GM12891 (cell line): ENCODE data around the gene ACSF3.
A peak's percentile ranks its signal among the peaks of the same experiment; 100 is the strongest.

ENCODE experiments used
- DNase-seq: peaks from one replicate; pipeline ENCODE4 v3.0.0; 2011; ENCODE audit warnings: low spot score; ENCODE audit not compliant: insufficient read length
- FAIRE-seq: peaks from 2 replicates; lab custom pipeline; 2011; peaks lifted over from hg19 to GRCh38; lab: Jason Lieb, UNC
- PAX5 ChIP-seq: IDR thresholded peaks from 2 replicates; pipeline ENCODE4 v1.6.1; 2011; ENCODE audit warnings: low read length, moderate library complexity, mild to moderate bottlenecking; ENCODE audit not compliant: insufficient read depth, severe bottlenecking
- POLR2A ChIP-seq: IDR thresholded peaks from 2 replicates; pipeline ENCODE4 v1.6.1; 2011; ENCODE audit warnings: low read depth, low read length, control low read depth
- POLR2AphosphoS5 ChIP-seq: IDR thresholded peaks from 2 replicates; pipeline ENCODE4 v1.6.1; 2011; ENCODE audit warnings: low read depth, low read length, control low read depth
- POU2F2 ChIP-seq: IDR thresholded peaks from 2 replicates; pipeline ENCODE4 v1.6.1; 2011; ENCODE audit warnings: low read depth, mild to moderate bottlenecking, control low read depth, low read length, moderate library complexity
- SPI1 ChIP-seq: IDR thresholded peaks from 2 replicates; pipeline ENCODE4 v1.6.1; 2011; ENCODE audit warnings: low read depth, low read length, control low read depth
- TAF1 ChIP-seq: IDR thresholded peaks from 2 replicates; pipeline ENCODE4 v1.6.1; 2011; ENCODE audit warnings: low read depth, low read length, control low read depth

The ACSF3 gene

DNA sequence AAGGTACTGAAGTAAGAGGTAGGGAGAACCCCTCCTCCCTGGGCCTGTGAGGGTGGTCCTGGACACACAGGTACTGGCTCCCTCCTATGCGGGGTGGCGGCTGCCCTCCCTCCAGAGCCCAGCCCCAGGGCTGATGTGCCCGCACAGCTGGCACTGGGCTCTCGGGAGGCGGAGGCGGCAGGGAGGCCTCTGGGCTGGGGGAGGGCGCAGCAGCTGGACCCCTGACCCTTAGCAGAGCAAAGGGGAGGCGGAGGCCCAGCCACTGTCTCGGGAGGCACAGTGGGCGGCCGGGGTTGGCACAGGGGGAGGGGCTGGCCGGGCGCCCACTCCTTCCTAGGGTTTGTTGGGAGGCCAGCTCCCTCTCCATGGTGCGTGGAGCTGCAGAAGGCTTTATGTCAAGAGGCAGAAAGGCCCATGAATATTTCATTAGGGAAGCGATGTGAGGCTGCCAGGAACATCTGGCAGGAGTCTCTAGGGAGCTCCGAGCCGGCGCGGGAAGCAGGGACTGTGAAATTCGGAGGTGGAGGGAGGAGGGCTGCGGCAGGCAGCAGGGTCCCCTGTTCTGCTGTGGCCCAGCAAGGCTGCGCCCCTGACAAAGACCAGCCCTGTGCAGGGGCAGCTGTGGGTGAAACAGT is 44.1 kb upstream of the ACSF3 start:
- no peak for DNase-seq
- FAIRE-seq = no peak
- TF ChIP-seq TAF1 (no peak), SPI1 (no peak), PAX5 (no peak), POU2F2 (no peak), POLR2AphosphoS5 (no peak), POLR2A (no peak)

DNA sequence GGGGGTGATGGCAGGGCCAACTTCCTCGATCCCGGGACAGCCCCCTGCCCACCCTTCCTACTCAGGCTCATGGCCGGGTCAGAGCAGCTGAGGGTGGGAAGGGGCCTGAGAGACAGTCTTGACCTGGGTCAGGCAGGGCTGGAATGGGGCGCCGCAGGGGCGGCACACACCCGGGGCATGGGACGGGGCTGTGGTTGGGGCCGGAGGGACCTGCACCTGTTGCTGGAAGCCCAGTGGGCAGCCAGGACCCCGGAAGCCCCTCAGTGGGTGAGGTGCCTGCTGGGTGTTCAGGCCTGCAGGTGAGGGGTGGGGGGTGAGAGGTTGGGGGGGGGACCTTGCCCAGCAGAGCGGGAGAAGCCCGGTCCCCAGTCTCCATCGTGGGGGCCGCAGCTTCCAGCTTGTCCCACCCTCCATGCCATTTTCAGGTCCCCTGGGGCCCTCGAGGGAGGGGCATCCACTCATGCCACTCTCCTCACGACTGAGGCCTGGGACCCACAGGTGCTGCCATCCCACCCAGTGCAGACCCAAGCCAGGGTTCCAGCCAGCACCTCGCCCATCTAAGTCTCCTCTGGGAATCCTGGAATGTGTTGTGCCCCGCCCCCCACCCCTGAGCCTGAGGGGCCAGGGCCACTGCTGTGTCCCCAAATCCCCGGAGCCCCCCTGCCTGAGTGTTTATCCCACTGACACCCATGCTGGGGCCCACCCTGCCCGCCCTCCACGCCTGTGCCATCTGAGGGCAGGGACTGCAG is 43.4 kb upstream of the ACSF3 start:
- TF ChIP-seq TAF1 (no peak), POLR2AphosphoS5 (no peak), SPI1 (no peak), PAX5 (no peak), POLR2A (no peak), POU2F2 (no peak)
- FAIRE-seq = no peak
- DNase-seq = no peak

DNA sequence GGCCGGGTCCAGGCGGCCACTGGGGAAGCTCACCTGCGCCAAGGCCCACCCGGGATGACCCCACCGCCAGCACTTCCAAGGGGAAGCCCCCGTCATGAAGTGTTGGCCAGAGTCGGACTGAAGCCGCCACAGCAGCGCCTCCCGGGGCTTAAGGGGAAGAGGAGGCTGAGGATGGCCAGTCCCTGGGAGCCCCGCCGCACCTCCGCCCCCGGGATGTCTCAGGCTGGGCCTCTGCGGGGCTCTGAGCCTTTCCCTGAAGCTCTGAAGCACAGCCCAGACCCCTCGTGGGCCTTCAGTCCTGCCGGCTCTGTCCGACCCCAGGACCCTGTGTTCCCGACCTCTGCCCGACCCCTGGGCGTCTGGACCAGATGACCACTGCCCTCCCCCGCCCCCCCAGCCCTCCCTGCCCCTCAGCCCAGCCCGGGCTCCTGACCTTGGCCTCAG is 42.8 kb upstream of the ACSF3 start:
- no peak for DNase-seq
- FAIRE-seq = no peak
- no peak for TF ChIP-seq POLR2A
- no peak for TF ChIP-seq SPI1
- TF ChIP-seq POU2F2 = no peak

DNA sequence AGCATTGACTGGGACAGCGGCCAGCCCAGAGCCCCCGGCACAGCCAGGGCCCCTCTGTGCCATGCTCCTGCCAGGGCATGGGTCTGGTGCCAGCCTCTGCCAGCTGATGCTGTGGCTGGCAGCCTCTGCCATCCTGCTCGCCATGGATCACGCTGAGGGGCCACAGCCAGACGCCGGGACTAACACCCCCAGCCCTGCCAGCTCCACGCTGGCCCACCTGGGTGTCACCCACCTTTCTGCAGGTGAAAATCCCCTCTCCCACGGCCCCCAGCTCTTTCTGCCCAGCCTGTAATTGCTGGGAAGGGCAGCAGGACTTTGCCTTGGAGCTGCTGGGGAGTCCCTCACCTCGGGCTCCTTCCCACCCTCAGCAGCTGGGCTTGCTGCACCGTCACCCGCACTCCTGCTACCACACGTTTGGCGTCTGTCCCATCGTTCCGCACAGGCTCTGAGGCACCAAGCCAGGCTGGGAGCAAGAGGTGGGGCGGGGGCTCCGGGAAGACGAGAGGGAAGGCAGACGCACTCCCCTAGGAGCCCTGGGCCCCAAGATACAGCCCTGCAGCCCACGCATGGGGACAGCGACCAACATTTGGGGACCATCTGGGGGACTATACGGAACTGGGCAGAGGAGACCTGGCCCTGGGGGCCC is 42.0 kb upstream of the ACSF3 start:
- DNase-seq = no peak
- TF ChIP-seq POLR2A (no peak), PAX5 (no peak), POLR2AphosphoS5 (no peak), POU2F2 (no peak)
- FAIRE-seq = no peak

DNA sequence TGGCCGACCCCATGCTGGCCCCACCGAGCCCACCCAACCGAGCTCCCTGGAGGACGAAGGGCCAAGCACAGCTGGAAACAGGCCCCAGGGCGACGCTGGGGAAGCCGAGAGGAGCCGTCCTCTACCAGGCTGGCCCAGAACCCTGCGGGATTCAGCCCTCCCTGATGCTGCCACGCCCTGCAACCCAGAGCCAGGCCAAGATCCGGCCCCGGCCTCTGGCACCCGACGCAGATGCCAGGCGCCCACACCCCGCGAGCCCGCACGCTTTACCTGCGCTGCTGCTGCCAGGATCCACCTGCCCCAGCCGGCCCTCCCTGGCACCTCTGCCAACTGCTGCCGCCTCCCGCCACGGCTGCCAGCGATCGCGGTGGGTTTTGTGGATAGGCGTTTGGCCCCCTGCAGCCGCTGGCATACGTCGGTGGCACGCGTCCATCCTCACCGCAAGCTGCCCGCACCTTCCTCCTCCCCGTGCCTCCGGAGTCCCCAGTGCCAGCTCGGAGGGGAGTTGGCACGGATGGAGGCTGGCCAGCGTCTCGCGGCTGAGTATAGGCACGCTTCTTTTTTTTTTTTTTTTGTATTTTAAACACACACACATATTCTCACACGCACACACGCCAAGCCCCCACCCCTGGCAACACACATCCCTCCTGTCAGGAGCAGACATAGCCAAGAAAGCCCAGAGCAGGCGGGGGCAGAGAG is 41.3 kb upstream of the ACSF3 start:
- TF ChIP-seq POLR2A = no peak
- no peak for TF ChIP-seq PAX5
- no peak for TF ChIP-seq POLR2AphosphoS5
- TF ChIP-seq TAF1 = no peak
- no peak for TF ChIP-seq SPI1
- TF ChIP-seq POU2F2 = no peak
- FAIRE-seq (no peak), DNase-seq (no peak)

DNA sequence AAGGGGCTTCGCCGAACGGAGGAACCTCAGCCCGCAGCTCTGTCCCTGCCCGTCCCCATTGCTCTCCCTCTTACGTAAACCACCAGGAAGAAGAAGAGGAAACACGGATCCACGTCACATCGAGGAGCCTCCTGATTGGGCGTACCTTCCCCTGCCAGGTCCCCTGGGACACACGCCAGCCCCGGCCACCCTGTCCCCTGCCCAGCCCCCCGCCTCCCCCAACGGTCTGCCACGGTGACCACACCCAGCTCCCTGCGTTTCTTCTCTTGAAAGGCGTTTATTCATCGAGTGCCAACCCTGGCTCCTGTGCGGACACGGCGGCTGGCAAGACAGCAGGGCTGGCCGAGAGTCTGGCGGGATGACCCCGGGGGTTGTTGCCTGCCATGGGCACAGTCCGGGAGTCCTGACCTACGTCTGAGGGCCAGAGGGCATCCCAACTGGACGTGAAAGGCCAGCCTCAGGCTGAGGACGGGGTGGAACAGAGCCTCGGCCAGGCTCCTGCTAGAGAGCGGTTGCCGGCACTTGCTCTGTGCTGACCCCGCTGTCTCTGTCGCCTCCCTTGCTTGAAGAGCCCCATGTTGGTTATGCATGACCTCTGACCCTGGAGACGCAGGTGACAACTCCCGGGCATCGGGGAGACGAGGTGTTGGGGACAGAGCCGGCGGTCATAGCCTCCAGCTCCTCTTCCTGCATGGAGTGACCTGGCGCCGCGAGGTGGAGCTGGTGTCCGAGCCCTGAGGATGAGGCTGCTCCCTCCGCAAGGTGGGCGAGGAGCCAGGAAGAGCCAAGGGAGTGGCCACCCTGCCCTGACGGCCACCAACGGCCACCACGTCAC is 40.5 kb upstream of the ACSF3 start:
- no peak for TF ChIP-seq POU2F2
- TF ChIP-seq PAX5 = no peak
- TF ChIP-seq POLR2AphosphoS5 = no peak
- peak; percentile 68 for DNase-seq
- peak; percentile 81 for FAIRE-seq

DNA sequence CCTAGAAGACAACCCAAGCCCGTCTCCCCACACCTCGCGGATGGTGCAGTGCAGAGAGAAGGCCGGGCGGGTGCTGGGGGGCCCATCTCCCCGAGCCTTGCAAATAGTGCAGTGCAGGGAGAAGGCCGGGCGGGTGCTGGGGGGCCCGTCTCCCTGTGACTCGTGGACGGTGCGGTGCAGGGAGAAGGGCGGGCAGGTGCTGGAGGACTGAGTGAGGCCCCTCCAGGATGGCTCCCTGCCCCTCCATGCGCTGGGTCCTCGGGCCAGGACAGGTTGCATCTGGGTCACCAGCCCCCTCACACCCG is 40.0 kb upstream of the ACSF3 start:
- TF ChIP-seq TAF1 (no peak), SPI1 (no peak), POLR2AphosphoS5 (no peak), PAX5 (no peak), POU2F2 (no peak), POLR2A (no peak)
- DNase-seq = no peak
- FAIRE-seq = no peak

DNA sequence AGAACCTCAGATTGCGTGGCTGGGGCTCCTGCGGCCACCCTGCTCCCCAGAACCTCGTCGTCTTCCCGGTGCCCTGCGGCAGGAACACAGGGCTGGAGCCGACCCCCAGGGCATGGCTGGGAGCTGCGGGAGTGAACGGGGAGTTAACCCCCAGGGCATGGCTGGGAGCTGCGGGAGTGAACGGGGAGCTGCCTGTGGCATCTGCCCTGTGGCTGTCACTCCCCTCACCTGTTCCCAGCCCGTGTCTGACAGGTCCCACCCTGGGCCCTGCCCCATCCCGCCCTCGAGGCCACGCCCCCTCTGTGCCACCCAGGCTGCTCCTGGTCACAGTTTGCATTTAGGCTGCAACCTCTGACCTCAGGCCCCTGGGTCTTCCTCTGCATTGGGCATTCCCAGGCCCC is 39.4 kb upstream of the ACSF3 start:
- no peak for FAIRE-seq
- DNase-seq = no peak
- TF ChIP-seq POU2F2 = no peak
- no peak for TF ChIP-seq TAF1
- TF ChIP-seq PAX5 = no peak
- no peak for TF ChIP-seq POLR2A
- no peak for TF ChIP-seq SPI1
- TF ChIP-seq POLR2AphosphoS5 = no peak

DNA sequence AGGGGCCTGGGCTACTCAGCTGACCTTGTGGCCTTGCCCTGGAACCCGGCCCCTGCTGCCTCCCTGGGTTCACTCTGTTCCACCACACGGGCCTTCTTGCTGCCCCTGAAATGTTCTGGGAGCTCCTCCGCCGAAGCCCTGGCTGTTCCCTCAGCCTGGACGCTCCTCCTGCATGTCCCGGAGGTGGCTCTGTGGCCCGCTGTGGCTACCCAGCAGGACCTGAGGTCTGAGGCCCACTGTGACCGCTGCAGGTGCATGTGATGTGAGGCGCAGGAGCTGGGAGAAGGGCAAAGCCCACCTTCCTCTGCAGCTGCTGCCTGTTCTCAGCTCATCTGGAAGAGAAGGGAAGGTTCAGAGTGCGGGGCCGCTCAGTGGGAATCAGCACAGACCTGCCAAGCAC is 38.9 kb upstream of the ACSF3 start:
- TF ChIP-seq POLR2A (no peak), POLR2AphosphoS5 (no peak), POU2F2 (no peak), SPI1 (no peak), PAX5 (no peak), TAF1 (no peak)
- DNase-seq = no peak
- no peak for FAIRE-seq
